GM12878 (cell line): ENCODE results near the gene MESD. TPM values are rescaled to one million over a fixed set of nuclear protein-coding genes. Genes with fewer than 3 reads are reported as not detected.

Source experiments
- ATAC-seq: fragments of 200-7000 bp; cut with Tn5 transposase; 3 replicates; pipeline ENCODE4 v1.9.1; 2020; ENCODE audit warnings: mild to moderate bottlenecking, moderate library complexity
- BruUV-seq: library from RNA; stranded (reverse); fragments of 400-500 nt; replicated peaks from 2 replicates; lab custom pipeline; 2021; lab: Mats Ljungman, UMichigan
- CTCF ChIA-PET: fragments of 300-600 bp; sonication (Branson Sonifier 250); formaldehyde crosslinking; extraction: SDS; loops from one replicate; lab custom pipeline; 2021; ENCODE audit warnings: inconsistent platforms; lab: Yijun Ruan, JAX
- POLR2A ChIA-PET: fragments of 350-600 bp; formaldehyde crosslinking; extraction: SDS; loops from one replicate; lab custom pipeline; 2021; ENCODE audit warnings: inconsistent platforms; lab: Charles Lee
- RAD21 ChIA-PET: fragments of 300-600 bp; sonication (Branson Sonifier 250); formaldehyde crosslinking; loops from one replicate; lab custom pipeline; 2023; ENCODE audit warnings: antibody characterized with exemption; ENCODE audit not compliant: unreplicated experiment; lab: Charles Lee
- SMC1A ChIA-PET: fragments of 300-600 bp; sonication (Branson Sonifier 250); formaldehyde crosslinking; loops from one replicate; lab custom pipeline; 2023; ENCODE audit not compliant: unreplicated experiment, uncharacterized antibody; lab: Charles Lee
- DNase-seq: peaks from one replicate; pipeline ENCODE4 v3.0.0-alpha.2; 2011; ENCODE audit warnings: low read depth, low spot score
- FAIRE-seq: peaks from 3 replicates; lab custom pipeline; 2011; peaks lifted over from hg19 to GRCh38; lab: Jason Lieb, UNC
- H2AFZ ChIP-seq: 2 replicates; pipeline ENCODE4 v1.6.0; 2011; ENCODE audit warnings: low read depth, low read length, control low read depth; ENCODE audit not compliant: control insufficient read depth
- H3K27ac ChIP-seq: 2 replicates; pipeline ENCODE4 v1.5.1; 2011; ENCODE audit warnings: control low read depth; ENCODE audit not compliant: control insufficient read depth, insufficient read depth
- H3K27me3 ChIP-seq, 2 experiments: replicated peaks in 1 of 2; 2 replicates each; pipeline versions ENCODE4 v1.6.0 to v1.6.1; 2011; ENCODE audit warnings: low read length in 1 of 2; ENCODE audit not compliant: control insufficient read depth in 2 of 2, insufficient read depth in 2 of 2
- H3K36me3 ChIP-seq, 2 experiments: 2 replicates each; pipeline ENCODE4 v1.5.1; 2011; ENCODE audit warnings: low read length in 1 of 2; ENCODE audit not compliant: control insufficient read depth in 2 of 2, insufficient read depth in 2 of 2
- H3K4me1 ChIP-seq: 2 replicates; pipeline ENCODE4 v1.6.1; 2011; ENCODE audit warnings: mild to moderate bottlenecking, low read length, moderate library complexity, mixed read lengths; ENCODE audit not compliant: control insufficient read depth, insufficient read depth
- H3K4me2 ChIP-seq: 2 replicates; pipeline ENCODE4 v1.6.0; 2011; ENCODE audit warnings: control low read depth; ENCODE audit not compliant: control insufficient read depth, insufficient read depth
- H3K4me3 ChIP-seq: fragments of 200-600 bp; sonication (generic); 2 replicates; pipeline ENCODE4 v1.5.1; 2016
- H3K79me2 ChIP-seq: 2 replicates; pipeline ENCODE4 v1.6.0; 2011; ENCODE audit warnings: low read length; ENCODE audit not compliant: control insufficient read depth, insufficient read depth
- H3K9ac ChIP-seq: 2 replicates; pipeline ENCODE4 v1.8.0; 2011; ENCODE audit warnings: low read length, control low read depth, mixed read lengths; ENCODE audit not compliant: control insufficient read depth, insufficient read depth
- H3K9me3 ChIP-seq: replicated peaks from 3 replicates; pipeline ENCODE4 v1.5.1; 2011; ENCODE audit warnings: mild to moderate bottlenecking, low read length; ENCODE audit not compliant: control insufficient read depth, insufficient read depth
- H4K20me1 ChIP-seq: 2 replicates; pipeline ENCODE4 v1.6.0; 2011; ENCODE audit not compliant: control insufficient read depth, insufficient read depth
- CTCF ChIP-seq, 3 experiments: IDR thresholded peaks in 2 of 3; conservative IDR thresholded peaks in 1 of 3; 2 replicates each; pipeline ENCODE4 v1.5.1; 2011; ENCODE audit warnings: low read depth in 3 of 3, low read length in 3 of 3, mild to moderate bottlenecking in 3 of 3, control low read depth in 2 of 3, moderate library complexity in 2 of 3, inconsistent platforms in 1 of 3, mixed read lengths in 1 of 3; ENCODE audit not compliant: control insufficient read depth in 2 of 3, insufficient read depth in 1 of 3; ENCODE audit errors: extremely low read depth in 1 of 3
- ETV6 ChIP-seq, 2 experiments: fragments of 450-650 bp in 1 of 2; IDR thresholded peaks in 1 of 2; conservative IDR thresholded peaks in 1 of 2; 2 replicates each; pipeline ENCODE4 v1.6.1; 2014; ENCODE audit warnings: antibody characterized with exemption in 1 of 2, borderline replicate concordance in 1 of 2, low read depth in 1 of 2, mild to moderate bottlenecking in 1 of 2, moderate library complexity in 1 of 2
- MLLT1 ChIP-seq: fragments of 450-650 bp; IDR thresholded peaks from 2 replicates; pipeline ENCODE4 v1.6.1; 2016; ENCODE audit warnings: mild to moderate bottlenecking
- PAX5 ChIP-seq: IDR thresholded peaks from 2 replicates; pipeline ENCODE4 v1.6.1; 2011; ENCODE audit warnings: low read depth, low read length, borderline replicate concordance
- RAD21 ChIP-seq: IDR thresholded peaks from 2 replicates; pipeline ENCODE4 v1.6.1; 2011; ENCODE audit warnings: mild to moderate bottlenecking, low read depth, low read length, moderate library complexity; ENCODE audit not compliant: insufficient read depth
- SMC3 ChIP-seq: IDR thresholded peaks from 2 replicates; pipeline ENCODE4 v1.6.1; 2011; ENCODE audit warnings: low read length, improper control_type of control experiment, borderline replicate concordance
- TARDBP ChIP-seq: IDR thresholded peaks from 2 replicates; pipeline ENCODE4 v1.6.1; 2016; ENCODE audit warnings: borderline replicate concordance
- ZBTB4 ChIP-seq: fragments of 450-650 bp; formaldehyde crosslinking; IDR thresholded peaks from 2 replicates; pipeline ENCODE4 v1.4.0; 2022; ENCODE audit warnings: mild to moderate bottlenecking, moderate library complexity
- WGBS: methylation state at CpG from one replicate; pipeline ENCODE4 v1.1.6; 2016; ENCODE audit warnings: low lambda C conversion rate; ENCODE audit not compliant: insufficient replicate concordance, insufficient coverage; ENCODE audit errors: missing lambda C conversion rate; 5-methylcytosine and 5-hydroxymethylcytosine counted together
- in situ Hi-C: fragments of 300-500 bp; cut with MboI; formaldehyde crosslinking; loops from 9 replicates; pipeline ENCODE4 v1.14.3; 2018; ENCODE audit warnings: mixed read lengths
- intact Hi-C: fragments of 100-400 bp; cut with micrococcal nuclease; formaldehyde crosslinking; loops from one replicate; pipeline ENCODE4 v1.14.2; 2022; ENCODE audit not compliant: unreplicated experiment
- polyA plus RNA-seq, 11 experiments: library from polyadenylated mRNA; depleted of rRNA in 4 of 11; unstranded in 6 of 11; stranded (reverse) in 5 of 11; fragments of >200 nt; fragmentation: Nextera tagmentation in 4 of 11; fragmentation: Illumina TruSeq in 1 of 11; extraction: Ambion mirVana in 4 of 11; extraction: Trizol in 1 of 11; gene quantifications; 1 replicate in 1 of 11; 2 replicates in 10 of 11; pipeline versions ENCODE4 v1.2.1 to v1.2.3, GENCODE V29; 2011 to 2016; ENCODE audit warnings: inconsistent platforms in 2 of 11, missing spikeins in 2 of 11, low read depth in 1 of 11
- total RNA-seq, 4 experiments: library from RNA; depleted of rRNA in 3 of 4; stranded (reverse); fragments of >200 nt in 3 of 4; fragmentation: Illumina TruSeq in 1 of 4; extraction: Trizol in 1 of 4; gene quantifications; 2 replicates each; pipeline versions ENCODE4 v1.2.1 to v1.2.3, GENCODE V29; 2013 to 2021

The MESD gene
- total and polyA plus RNA-seq, 10 of the 15 experiments (the other 5 are each of a cell fraction or from before 2014, with no cell fraction given), result 10.2 to 39.8 (median 20.9) TPM

GRCh38 chr15:80997692-80998091 is 8.1 kb upstream of the MESD start (continued):
- TF ChIP-seq ETV6 (conservative IDR thresholded peaks at IDR 0.05 in 1 of 2, IDR thresholded peaks at IDR 0.05 in 1 of 2; ENCODE audit: borderline replicate concordance in 1 of 2, low read depth in 1 of 2), result no peak
- TF ChIP-seq ZBTB4, result no peak
- TF ChIP-seq MLLT1, result no peak
- TF ChIP-seq PAX5, result no peak

GRCh38 chr15:80996247-80996646 is 6.6 kb upstream of the MESD start:
- intact Hi-C loops, result loop anchor here (1.0 kb wide), 2 partner anchors 112 to 270 kb away; no protein-coding TSS in a partner anchor
- no peaks in the 10 kb centered on the region for H3K36me3 ChIP-seq
- RAD21 ChIA-PET, result no interaction called here
- H3K4me1 ChIP-seq, result peaks cover 13% of the 10 kb centered on the region
- no peaks in the 10 kb centered on the region for H4K20me1 ChIP-seq
- H2AFZ ChIP-seq, result no peak overlapping the region
- no peaks in the 10 kb centered on the region for H3K27me3 ChIP-seq
- FAIRE-seq, result no peak
- BruUV-seq, result no TSS peak
- DNase-seq, result no peak
- H3K9ac ChIP-seq, result no peak overlapping the region
- SMC1A ChIA-PET, result interaction anchor here (0.9 to 2.6 kb wide), 2 partner anchors 101 to 270 kb away, joined by 3 to 12 read pairs; no protein-coding TSS in a partner anchor
- ATAC-seq, result no peak
- H3K4me2 ChIP-seq, result no peak overlapping the region
- H3K79me2 ChIP-seq, result peaks cover 10% of the 10 kb centered on the region
- H3K27ac ChIP-seq, result no peak overlapping the region
- WGBS, result 100% methylated on average over 1 of the region's 1 CpG
- CTCF ChIA-PET, result interaction anchor here (1.0 to 4.7 kb wide), 4 partner anchors 112 to 272 kb away, joined by 3 to 25 read pairs (median 11); no protein-coding TSS in a partner anchor
- TF ChIP-seq SMC3 (peak; percentile 54; the same call in 1 of the 2 replicates), TARDBP (no peak), CTCF (IDR thresholded peaks at IDR 0.05 in 2 of 3, conservative IDR thresholded peaks at IDR 0.05 in 1 of 3; ENCODE audit: control insufficient read depth in 2 of 3, extremely low read depth in 1 of 3, insufficient read depth in 1 of 3, low read depth in 3 of 3, low read length in 3 of 3) (peak; percentile 59 to 64 (median 61); a peak in 5 of 6 replicates), RAD21 (peak; percentile 70)
- TF ChIP-seq, all 136 proteins: peak for 3
- in situ Hi-C loops, result loop anchor here (5.0 to 10.0 kb wide), 2 partner anchors 271 to 299 kb away; no protein-coding TSS in a partner anchor
- POLR2A ChIA-PET, result interaction anchor here (0.6 to 0.7 kb wide), 3 partner anchors 48 to 331 kb away, joined by 3 to 7 read pairs (median 4); no protein-coding TSS in a partner anchor
- Histone ChIP-seq H3K4me3 (no peak overlapping the region), H3K9me3 (no peaks in the 10 kb centered on the region; the same call in 2 of the 3 replicates)
